ENCODE measurements around the gene PTCSC3.

Gene PTCSC3

GRCh38 chr14:36161776-36162175, 14.7 kb downstream of the PTCSC3 start:
- ChIA-PET CTCF (no interaction called here), POLR2A (no interaction called here)
- no peak for DNase-seq (ENCODE audit: extremely low spot score)
- TF ChIP-seq FOXA1 (IDR thresholded peaks at IDR 0.05) = no peak
- TF ChIP-seq TARDBP (IDR thresholded peaks at IDR 0.05) = no peak
- no peak for TF ChIP-seq PKNOX1 (IDR thresholded peaks at IDR 0.05)
- TF ChIP-seq ZNF384 (IDR thresholded peaks at IDR 0.05) = no peak
- no peak for TF ChIP-seq LEF1 (IDR thresholded peaks at IDR 0.05; ENCODE audit: borderline replicate concordance)
- no peak for TF ChIP-seq FOXM1 (IDR thresholded peaks at IDR 0.05; ENCODE audit: borderline replicate concordance)
- no peak for TF ChIP-seq NFRKB (IDR thresholded peaks at IDR 0.05)
- TF ChIP-seq SP1 (IDR thresholded peaks at IDR 0.05) = no peak
- TF ChIP-seq BHLHE40 (IDR thresholded peaks at IDR 0.05; ENCODE audit: borderline replicate concordance) = no peak
- TF ChIP-seq HDGF (IDR thresholded peaks at IDR 0.05; ENCODE audit: borderline replicate concordance) = no peak
- no peak for TF ChIP-seq CTBP1 (IDR thresholded peaks at IDR 0.05; ENCODE audit: borderline replicate concordance)
- TF ChIP-seq FOXK2 (IDR thresholded peaks at IDR 0.05) = no peak
- TF ChIP-seq ARNT (IDR thresholded peaks at IDR 0.05) = no peak
- TF ChIP-seq L3MBTL2 (conservative IDR thresholded peaks at IDR 0.05) = no peak
- TF ChIP-seq ELF4 (IDR thresholded peaks at IDR 0.05) = no peak

GRCh38 chr14:36151335-36151734, 25.2 kb downstream of the PTCSC3 start:
- DNase-seq (ENCODE audit: extremely low spot score) = no peak
- TF ChIP-seq CTBP1 (IDR thresholded peaks at IDR 0.05; ENCODE audit: borderline replicate concordance) (no peak), L3MBTL2 (conservative IDR thresholded peaks at IDR 0.05) (no peak), HDGF (IDR thresholded peaks at IDR 0.05; ENCODE audit: borderline replicate concordance) (no peak), FOXM1 (IDR thresholded peaks at IDR 0.05; ENCODE audit: borderline replicate concordance) (no peak), ZNF384 (IDR thresholded peaks at IDR 0.05) (no peak), FOXA1 (IDR thresholded peaks at IDR 0.05) (no peak), PKNOX1 (IDR thresholded peaks at IDR 0.05) (no peak), SP1 (IDR thresholded peaks at IDR 0.05) (no peak), LEF1 (IDR thresholded peaks at IDR 0.05; ENCODE audit: borderline replicate concordance) (no peak), ARNT (IDR thresholded peaks at IDR 0.05) (no peak), BHLHE40 (IDR thresholded peaks at IDR 0.05; ENCODE audit: borderline replicate concordance) (no peak), NFRKB (IDR thresholded peaks at IDR 0.05) (no peak)
- ChIA-PET CTCF (no interaction called here), POLR2A (no interaction called here)

GRCh38 chr14:36134038-36134437, 42.5 kb downstream of the PTCSC3 start:
- TF ChIP-seq FOXM1 (IDR thresholded peaks at IDR 0.05; ENCODE audit: borderline replicate concordance) (no peak), CTBP1 (IDR thresholded peaks at IDR 0.05; ENCODE audit: borderline replicate concordance) (no peak), SUZ12 (IDR thresholded peaks at IDR 0.05) (no peak)
- DNase-seq (ENCODE audit: extremely low spot score) = no peak
- CTCF ChIA-PET = no interaction called here
- POLR2A ChIA-PET = no interaction called here

GRCh38 chr14:36132826-36133225, 43.7 kb downstream of the PTCSC3 start:
- CTCF ChIA-PET = interaction anchor here (0.6 kb wide), 1 partner anchor 473 kb away, joined by 6 read pairs; no protein-coding TSS in a partner anchor

GRCh38 chr14:36130186-36130585, 46.3 kb downstream of the PTCSC3 start:
- no peak for DNase-seq (ENCODE audit: extremely low spot score)
- TF ChIP-seq NFRKB (IDR thresholded peaks at IDR 0.05) = no peak
- no peak for TF ChIP-seq ZNF384 (IDR thresholded peaks at IDR 0.05)
- TF ChIP-seq CTBP1 (IDR thresholded peaks at IDR 0.05; ENCODE audit: borderline replicate concordance) = no peak
- TF ChIP-seq BHLHE40 (IDR thresholded peaks at IDR 0.05; ENCODE audit: borderline replicate concordance) = no peak
- TF ChIP-seq SP1 (IDR thresholded peaks at IDR 0.05) = no peak
- TF ChIP-seq SUZ12 (IDR thresholded peaks at IDR 0.05) = no peak
- CTCF ChIA-PET = no interaction called here
- POLR2A ChIA-PET = no interaction called here

More at GRCh38 chr14:36132826-36133225, 43.7 kb downstream of the PTCSC3 start:
- TF ChIP-seq BHLHE40 (IDR thresholded peaks at IDR 0.05; ENCODE audit: borderline replicate concordance) (no peak), TARDBP (IDR thresholded peaks at IDR 0.05) (no peak), FOXM1 (IDR thresholded peaks at IDR 0.05; ENCODE audit: borderline replicate concordance) (no peak), ARNT (IDR thresholded peaks at IDR 0.05) (no peak), NFRKB (IDR thresholded peaks at IDR 0.05) (no peak), SUZ12 (IDR thresholded peaks at IDR 0.05) (no peak), LEF1 (IDR thresholded peaks at IDR 0.05; ENCODE audit: borderline replicate concordance) (no peak), PKNOX1 (IDR thresholded peaks at IDR 0.05) (no peak), L3MBTL2 (conservative IDR thresholded peaks at IDR 0.05) (no peak), FOXA1 (IDR thresholded peaks at IDR 0.05) (no peak), ZNF384 (IDR thresholded peaks at IDR 0.05) (no peak), CTBP1 (IDR thresholded peaks at IDR 0.05; ENCODE audit: borderline replicate concordance) (no peak), HDGF (IDR thresholded peaks at IDR 0.05; ENCODE audit: borderline replicate concordance) (no peak), ELF4 (IDR thresholded peaks at IDR 0.05) (no peak), SP1 (IDR thresholded peaks at IDR 0.05) (no peak), FOXK2 (IDR thresholded peaks at IDR 0.05) (no peak)
- POLR2A ChIA-PET = no interaction called here
- DNase-seq (ENCODE audit: extremely low spot score) = no peak

GRCh38 chr14:36129181-36129580, 47.3 kb downstream of the PTCSC3 start:
- POLR2A ChIA-PET = no interaction called here
- CTCF ChIA-PET = no interaction called here
- TF ChIP-seq PKNOX1 (IDR thresholded peaks at IDR 0.05) = 0 out of 2 replicates have a peak, but pooled peaks have one; percentile 6
- TF ChIP-seq ELF4 (IDR thresholded peaks at IDR 0.05) = no peak
- DNase-seq (ENCODE audit: extremely low spot score) = peak; percentile 16

Data from HEK293T (cell line).